Retinal pigment epithelial cell (primary cell): ENCODE data around the gene TSPAN13.

Source experiments
- DNase-seq: peaks from one replicate; pipeline ENCODE4 v3.0.0-alpha.2; 2010; ENCODE audit warnings: low read depth
- H3K4me3 ChIP-seq: 2 replicates; pipeline ENCODE4 v1.5.1; 2011; ENCODE audit warnings: mild to moderate bottlenecking, low read length, control low read depth, moderate library complexity
- CTCF ChIP-seq: conservative IDR thresholded peaks from 2 replicates; pipeline ENCODE4 v1.5.1; 2011; ENCODE audit warnings: low read depth, low read length, control low read depth, inconsistent platforms

Gene TSPAN13

GRCh38 chr7:16816824-16817223, 63.3 kb downstream of the TSPAN13 start:
- no peak for TF ChIP-seq CTCF
- DNase-seq, result no peak
- no peak overlapping the region for H3K4me3 ChIP-seq

- no peak for TF ChIP-seq CTCF
- DNase-seq, result peak; percentile 48
- H3K4me3 ChIP-seq, result no peak overlapping the region
Measured at GRCh38 chr7:16817536-16817935, 64.0 kb downstream of the TSPAN13 start.

- no peak for DNase-seq
- H3K4me3 ChIP-seq, result no peak overlapping the region
- no peak for TF ChIP-seq CTCF
Measured at GRCh38 chr7:16818732-16819131, 65.2 kb downstream of the TSPAN13 start.

- no peak overlapping the region for H3K4me3 ChIP-seq
- DNase-seq, result no peak
- TF ChIP-seq CTCF, result no peak
Measured at GRCh38 chr7:16822029-16822428, 68.5 kb downstream of the TSPAN13 start.

GRCh38 chr7:16826060-16826459, 72.5 kb downstream of the TSPAN13 start:
- no peak for DNase-seq
- TF ChIP-seq CTCF, result no peak
- no peak overlapping the region for H3K4me3 ChIP-seq

GRCh38 chr7:16833373-16833772, 79.8 kb downstream of the TSPAN13 start:
- no peak for DNase-seq
- H3K4me3 ChIP-seq, result no peak overlapping the region
- no peak for TF ChIP-seq CTCF
